Measurements from ENCODE around the gene RPTN.
A peak's percentile ranks its signal among the peaks of the same experiment; 100 is the strongest.

RPTN gene

DNA sequence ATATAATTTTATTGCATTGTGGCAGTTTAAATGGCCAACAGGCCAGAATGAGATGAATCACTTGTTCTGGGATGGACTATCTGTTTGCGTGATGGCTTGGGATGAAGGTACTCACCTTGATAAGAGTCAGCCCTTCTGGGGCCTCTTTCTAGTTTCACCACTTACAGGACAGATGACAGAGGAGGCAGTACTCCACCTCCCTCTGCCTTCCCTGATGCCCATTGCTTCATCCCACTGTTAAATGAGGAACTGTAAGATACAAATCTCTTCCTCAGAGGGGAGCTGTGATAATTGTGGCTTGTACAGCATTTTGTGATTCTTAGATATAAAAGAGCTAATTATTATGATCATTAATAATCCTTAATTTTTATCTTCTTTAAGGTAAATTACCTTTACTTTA lies 40.1 kb downstream of the RPTN start:
- TF ChIP-seq, protein P1, sequence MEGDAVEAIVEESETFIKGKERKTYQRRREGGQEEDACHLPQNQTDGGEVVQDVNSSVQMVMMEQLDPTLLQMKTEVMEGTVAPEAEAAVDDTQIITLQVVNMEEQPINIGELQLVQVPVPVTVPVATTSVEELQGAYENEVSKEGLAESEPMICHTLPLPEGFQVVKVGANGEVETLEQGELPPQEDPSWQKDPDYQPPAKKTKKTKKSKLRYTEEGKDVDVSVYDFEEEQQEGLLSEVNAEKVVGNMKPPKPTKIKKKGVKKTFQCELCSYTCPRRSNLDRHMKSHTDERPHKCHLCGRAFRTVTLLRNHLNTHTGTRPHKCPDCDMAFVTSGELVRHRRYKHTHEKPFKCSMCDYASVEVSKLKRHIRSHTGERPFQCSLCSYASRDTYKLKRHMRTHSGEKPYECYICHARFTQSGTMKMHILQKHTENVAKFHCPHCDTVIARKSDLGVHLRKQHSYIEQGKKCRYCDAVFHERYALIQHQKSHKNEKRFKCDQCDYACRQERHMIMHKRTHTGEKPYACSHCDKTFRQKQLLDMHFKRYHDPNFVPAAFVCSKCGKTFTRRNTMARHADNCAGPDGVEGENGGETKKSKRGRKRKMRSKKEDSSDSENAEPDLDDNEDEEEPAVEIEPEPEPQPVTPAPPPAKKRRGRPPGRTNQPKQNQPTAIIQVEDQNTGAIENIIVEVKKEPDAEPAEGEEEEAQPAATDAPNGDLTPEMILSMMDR (IDR thresholded peaks at IDR 0.05; ENCODE audit: insufficient read depth, low read length), result no peak
- TF ChIP-seq SPI1 (IDR thresholded peaks at IDR 0.05; ENCODE audit: borderline replicate concordance, low read depth), result peak; percentile 85
- Histone ChIP-seq H3K4me3 (replicated peaks; ENCODE audit: insufficient read depth, low read length) (no peak overlapping the region), H3K27ac (replicated peaks) (no peak overlapping the region), H3K27me3 (ENCODE audit: insufficient read depth, poor library complexity, severe bottlenecking) (peaks cover 16% of the 10 kb centered on the region)
- peak in 1 of 2 experiments; percentile 44 for DNase-seq (ENCODE audit: low read depth in 1 of 2, low spot score in 1 of 2)

DNA sequence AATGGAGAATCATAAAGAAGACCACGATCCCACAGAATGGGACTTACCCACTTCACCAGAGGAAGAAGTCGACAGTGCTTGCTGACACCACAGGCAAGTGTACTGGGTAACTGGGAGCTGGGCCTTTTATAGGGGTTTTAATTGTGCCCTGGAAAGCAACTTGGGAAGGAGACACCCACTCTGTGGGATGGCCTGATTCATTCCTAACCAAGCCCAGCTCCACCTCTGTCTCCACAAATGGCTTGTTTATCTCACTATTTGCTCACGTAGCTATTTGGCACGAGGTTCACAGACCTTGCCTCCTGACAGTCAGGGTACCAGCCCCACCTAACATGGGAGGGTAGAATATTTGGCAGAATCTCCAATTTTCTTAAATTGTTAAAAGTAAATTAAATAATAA lies 43.7 kb downstream of the RPTN start, which contains the start of gene TCHH:
TSS of gene TCHH (minus strand) at position 101 of the 400 bp plus-strand sequence. CDS start 1,364 bp downstream, outside the sequence.
- no peak within 1 kb of the TSS for H3K27ac ChIP-seq (replicated peaks)
- H3K27me3 ChIP-seq (ENCODE audit: insufficient read depth, poor library complexity, severe bottlenecking), result peaks cover 32% of the 10 kb centered on the region
- TF ChIP-seq POLR2AphosphoS5 (IDR thresholded peaks at IDR 0.05; ENCODE audit: low read depth) (no peak), SPI1 (IDR thresholded peaks at IDR 0.05; ENCODE audit: borderline replicate concordance, low read depth) (no peak), GABPA (IDR thresholded peaks at IDR 0.05; ENCODE audit: low read depth) (no peak)
- TF ChIP-seq, protein P2, sequence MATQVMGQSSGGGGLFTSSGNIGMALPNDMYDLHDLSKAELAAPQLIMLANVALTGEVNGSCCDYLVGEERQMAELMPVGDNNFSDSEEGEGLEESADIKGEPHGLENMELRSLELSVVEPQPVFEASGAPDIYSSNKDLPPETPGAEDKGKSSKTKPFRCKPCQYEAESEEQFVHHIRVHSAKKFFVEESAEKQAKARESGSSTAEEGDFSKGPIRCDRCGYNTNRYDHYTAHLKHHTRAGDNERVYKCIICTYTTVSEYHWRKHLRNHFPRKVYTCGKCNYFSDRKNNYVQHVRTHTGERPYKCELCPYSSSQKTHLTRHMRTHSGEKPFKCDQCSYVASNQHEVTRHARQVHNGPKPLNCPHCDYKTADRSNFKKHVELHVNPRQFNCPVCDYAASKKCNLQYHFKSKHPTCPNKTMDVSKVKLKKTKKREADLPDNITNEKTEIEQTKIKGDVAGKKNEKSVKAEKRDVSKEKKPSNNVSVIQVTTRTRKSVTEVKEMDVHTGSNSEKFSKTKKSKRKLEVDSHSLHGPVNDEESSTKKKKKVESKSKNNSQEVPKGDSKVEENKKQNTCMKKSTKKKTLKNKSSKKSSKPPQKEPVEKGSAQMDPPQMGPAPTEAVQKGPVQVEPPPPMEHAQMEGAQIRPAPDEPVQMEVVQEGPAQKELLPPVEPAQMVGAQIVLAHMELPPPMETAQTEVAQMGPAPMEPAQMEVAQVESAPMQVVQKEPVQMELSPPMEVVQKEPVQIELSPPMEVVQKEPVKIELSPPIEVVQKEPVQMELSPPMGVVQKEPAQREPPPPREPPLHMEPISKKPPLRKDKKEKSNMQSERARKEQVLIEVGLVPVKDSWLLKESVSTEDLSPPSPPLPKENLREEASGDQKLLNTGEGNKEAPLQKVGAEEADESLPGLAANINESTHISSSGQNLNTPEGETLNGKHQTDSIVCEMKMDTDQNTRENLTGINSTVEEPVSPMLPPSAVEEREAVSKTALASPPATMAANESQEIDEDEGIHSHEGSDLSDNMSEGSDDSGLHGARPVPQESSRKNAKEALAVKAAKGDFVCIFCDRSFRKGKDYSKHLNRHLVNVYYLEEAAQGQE (IDR thresholded peaks at IDR 0.05; ENCODE audit: insufficient replicate concordance, low read depth), result no peak
- TF ChIP-seq, protein P1 (IDR thresholded peaks at IDR 0.05; ENCODE audit: insufficient read depth, low read length), result no peak

DNA sequence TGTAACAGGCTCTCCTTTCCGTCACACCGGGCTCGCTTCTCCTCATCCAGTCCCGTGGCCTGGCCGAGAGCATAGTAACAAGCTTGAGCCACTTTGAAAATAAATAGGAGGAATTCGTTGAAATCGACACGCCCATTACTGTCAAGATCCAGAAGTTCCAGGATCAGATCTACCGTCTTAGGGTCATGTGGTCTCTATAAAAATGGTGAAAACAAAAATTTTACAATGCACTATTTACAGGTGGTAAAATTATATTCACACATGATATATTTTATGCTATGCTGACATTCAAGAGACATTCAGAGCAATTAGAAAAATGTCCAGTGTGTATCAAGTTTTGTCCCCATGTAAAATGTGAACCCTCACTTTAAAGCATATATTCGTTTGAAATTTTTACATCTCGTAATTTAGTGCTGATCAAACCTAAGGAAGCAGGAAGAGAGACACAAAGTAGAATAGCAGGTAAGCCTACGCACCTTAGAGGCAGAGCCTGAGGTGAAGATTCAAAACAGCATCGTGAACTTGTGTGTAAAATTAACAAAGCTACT lies 46.1 kb downstream of the RPTN start:
- TF ChIP-seq GABPA (IDR thresholded peaks at IDR 0.05; ENCODE audit: low read depth) (no peak), POLR2AphosphoS5 (IDR thresholded peaks at IDR 0.05; ENCODE audit: low read depth) (no peak)
- TF ChIP-seq, protein P1 (IDR thresholded peaks at IDR 0.05; ENCODE audit: insufficient read depth, low read length), result no peak
- peaks cover 47% of the 10 kb centered on the region for H3K27me3 ChIP-seq (ENCODE audit: insufficient read depth, poor library complexity, severe bottlenecking)
- no peak for DNase-seq (ENCODE audit: low read depth in 1 of 2, low spot score in 1 of 2)
- H3K4me3 ChIP-seq (replicated peaks; ENCODE audit: insufficient read depth, low read length), result no peak overlapping the region
- H3K27ac ChIP-seq (replicated peaks), result no peak overlapping the region

More for the DNA sequence above, 43.7 kb downstream of the RPTN start, which contains the start of gene TCHH:
- no peak for DNase-seq (ENCODE audit: low read depth in 1 of 2, low spot score in 1 of 2)
- no peak within 1 kb of the TSS for H3K4me3 ChIP-seq (replicated peaks; ENCODE audit: insufficient read depth, low read length)

DNA sequence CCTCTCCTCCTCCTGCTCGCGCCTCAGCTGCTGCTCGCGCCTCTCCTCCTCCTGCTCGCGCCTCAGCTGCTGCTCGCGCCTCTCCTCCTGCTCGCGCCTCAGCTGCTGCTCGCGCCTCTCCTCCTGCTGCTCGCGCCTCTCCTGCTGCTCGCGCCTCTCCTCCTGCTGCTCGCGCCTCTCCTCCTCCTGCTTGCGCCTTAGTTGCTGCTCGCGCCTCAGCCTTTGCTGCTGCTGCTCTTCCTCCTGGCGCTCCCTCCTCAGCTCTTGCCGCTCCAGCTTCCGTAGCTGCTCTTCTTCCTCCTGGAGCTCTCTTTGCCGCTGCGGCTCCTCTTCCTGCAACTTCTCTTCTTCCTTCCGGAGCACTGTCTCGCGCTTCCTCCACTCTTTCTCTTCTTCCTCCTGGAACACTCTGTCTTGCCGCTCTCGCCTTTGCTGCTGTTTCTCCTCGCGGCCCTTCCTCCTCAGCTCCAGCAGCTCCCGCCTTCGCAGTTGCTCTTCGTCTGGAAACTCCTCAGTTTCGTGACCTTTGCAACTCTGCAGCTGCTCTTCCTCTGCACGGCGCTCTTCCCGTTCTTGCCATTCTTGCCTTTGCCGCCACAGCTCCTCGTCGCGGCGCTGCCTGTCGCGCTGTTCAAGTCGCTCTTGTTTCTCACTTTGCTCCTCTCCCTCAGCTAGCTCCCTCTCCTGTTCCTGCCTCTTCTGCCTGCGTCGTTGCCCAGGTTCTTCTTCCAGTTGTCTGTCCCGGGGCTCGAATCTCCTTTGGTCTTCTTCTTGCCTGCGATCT lies 46.7 kb downstream of the RPTN start:
- peak in 1 of 2 experiments; percentile 51 for DNase-seq (ENCODE audit: low read depth in 1 of 2, low spot score in 1 of 2)
- no peak overlapping the region for H3K27ac ChIP-seq (replicated peaks)
- H3K27me3 ChIP-seq (ENCODE audit: insufficient read depth, poor library complexity, severe bottlenecking), result peaks cover 52% of the 10 kb centered on the region
- TF ChIP-seq, protein P2 (IDR thresholded peaks at IDR 0.05; ENCODE audit: insufficient replicate concordance, low read depth), result no peak
- no peak for TF ChIP-seq SPI1 (IDR thresholded peaks at IDR 0.05; ENCODE audit: borderline replicate concordance, low read depth)
- TF ChIP-seq POLR2AphosphoS5 (IDR thresholded peaks at IDR 0.05; ENCODE audit: low read depth), result 0 out of 2 replicates have a peak, but pooled peaks have one; percentile 41
- TF ChIP-seq GABPA (IDR thresholded peaks at IDR 0.05; ENCODE audit: low read depth), result no peak
- TF ChIP-seq, protein P1 (IDR thresholded peaks at IDR 0.05; ENCODE audit: insufficient read depth, low read length), result no peak
- peak overlapping the region; percentile 17 for H3K4me3 ChIP-seq (replicated peaks; ENCODE audit: insufficient read depth, low read length)

Data from HL-60 (cell line).